Stimulated activated naive CD4-positive, alpha-beta T cell treated with Interleukin-2 at 50 U/mL for 16 hours (primary cell): ENCODE measurements around the gene SYNE1.
"Not testable (repeated sequence)": the region's sequence is repeated elsewhere in the genome, so short reads cannot be mapped to it uniquely, and the experiment has no call there.

Experiments used
- DNase-seq: peaks from one replicate; lab custom pipeline; 2025; lab: John Stamatoyannopoulos, UW

SYNE1 gene

GRCh38 chr6:152423216-152424103 is 213.7 kb downstream of the SYNE1 start:
- no peak for DNase-seq

- not testable (repeated sequence) for DNase-seq
Observed at GRCh38 chr6:152421496-152421895, 215.7 kb downstream of the SYNE1 start.

- no peak for DNase-seq
Observed at GRCh38 chr6:152420696-152421095, 216.5 kb downstream of the SYNE1 start.

- no peak for DNase-seq
Observed at GRCh38 chr6:152418551-152418950, 218.6 kb downstream of the SYNE1 start.

GRCh38 chr6:152416652-152417051 is 220.5 kb downstream of the SYNE1 start:
- no peak for DNase-seq

- DNase-seq = no peak
Observed at GRCh38 chr6:152404936-152405595, 232.1 kb downstream of the SYNE1 start.

GRCh38 chr6:152404086-152404857 is 232.9 kb downstream of the SYNE1 start:
- no peak for DNase-seq

GRCh38 chr6:152402791-152403190 is 234.4 kb downstream of the SYNE1 start:
- DNase-seq = no peak

- no peak for DNase-seq
Observed at GRCh38 chr6:152401978-152402377, 235.2 kb downstream of the SYNE1 start.

GRCh38 chr6:152399399-152399798 is 237.8 kb downstream of the SYNE1 start:
- DNase-seq = no peak

- DNase-seq = no peak
Observed at GRCh38 chr6:152398993-152399392, 238.2 kb downstream of the SYNE1 start.

- DNase-seq = no peak
Observed at GRCh38 chr6:152398316-152398715, 238.8 kb downstream of the SYNE1 start.

- DNase-seq = no peak
Observed at GRCh38 chr6:152394303-152394702, 242.9 kb downstream of the SYNE1 start.

GRCh38 chr6:152391179-152391880 is 245.8 kb downstream of the SYNE1 start:
- DNase-seq = no peak

GRCh38 chr6:152387091-152387490 is 250.1 kb downstream of the SYNE1 start:
- DNase-seq = no peak

GRCh38 chr6:152386131-152386530 is 251.0 kb downstream of the SYNE1 start:
- DNase-seq = no peak

GRCh38 chr6:152380993-152381898 is 255.9 kb downstream of the SYNE1 start:
- DNase-seq = no peak

GRCh38 chr6:152380351-152380767 is 256.8 kb downstream of the SYNE1 start:
- no peak for DNase-seq

- no peak for DNase-seq
Observed at GRCh38 chr6:152379423-152379822, 257.7 kb downstream of the SYNE1 start.

- DNase-seq = no peak
Observed at GRCh38 chr6:152378169-152378568, 259.0 kb downstream of the SYNE1 start.

- no peak for DNase-seq
Observed at GRCh38 chr6:152375197-152375596, 262.0 kb downstream of the SYNE1 start.
